ENCODE results near the gene ERO1B.

DNA sequence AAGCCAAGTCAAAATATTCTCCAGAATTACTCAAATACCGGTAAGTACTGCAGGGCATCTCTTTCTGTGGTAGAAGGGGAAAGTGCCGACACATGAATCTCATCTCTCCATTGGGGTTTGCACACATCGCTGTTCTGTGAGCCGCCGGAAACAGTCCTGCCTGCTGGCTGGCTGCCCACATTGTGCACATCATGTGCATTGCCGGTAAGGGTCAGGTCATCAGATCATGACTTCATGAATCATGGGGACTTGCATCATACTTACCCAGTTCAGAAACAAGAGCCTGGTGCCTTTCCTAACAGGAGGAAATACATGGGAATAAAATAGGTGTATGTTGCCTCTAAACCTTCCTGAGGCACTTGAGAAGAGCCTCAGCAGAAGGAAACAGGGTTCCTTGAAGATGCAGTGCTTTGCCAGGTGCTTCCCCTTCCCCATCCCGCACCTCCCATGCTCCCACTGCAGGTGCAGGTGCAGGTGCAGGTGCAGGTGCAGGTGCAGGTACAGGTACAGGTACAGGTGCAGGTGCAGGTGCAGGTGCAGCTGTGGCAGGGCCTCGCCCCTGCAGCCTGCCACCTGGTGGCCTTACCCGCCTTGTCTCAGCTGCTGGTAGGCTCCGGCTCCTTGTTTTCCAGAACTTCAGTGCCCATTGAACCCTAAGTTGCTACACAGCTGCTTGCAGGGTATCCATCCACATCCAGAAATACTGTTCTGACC, 112.9 kb downstream of the ERO1B start:
- TF ChIP-seq, protein P1, sequence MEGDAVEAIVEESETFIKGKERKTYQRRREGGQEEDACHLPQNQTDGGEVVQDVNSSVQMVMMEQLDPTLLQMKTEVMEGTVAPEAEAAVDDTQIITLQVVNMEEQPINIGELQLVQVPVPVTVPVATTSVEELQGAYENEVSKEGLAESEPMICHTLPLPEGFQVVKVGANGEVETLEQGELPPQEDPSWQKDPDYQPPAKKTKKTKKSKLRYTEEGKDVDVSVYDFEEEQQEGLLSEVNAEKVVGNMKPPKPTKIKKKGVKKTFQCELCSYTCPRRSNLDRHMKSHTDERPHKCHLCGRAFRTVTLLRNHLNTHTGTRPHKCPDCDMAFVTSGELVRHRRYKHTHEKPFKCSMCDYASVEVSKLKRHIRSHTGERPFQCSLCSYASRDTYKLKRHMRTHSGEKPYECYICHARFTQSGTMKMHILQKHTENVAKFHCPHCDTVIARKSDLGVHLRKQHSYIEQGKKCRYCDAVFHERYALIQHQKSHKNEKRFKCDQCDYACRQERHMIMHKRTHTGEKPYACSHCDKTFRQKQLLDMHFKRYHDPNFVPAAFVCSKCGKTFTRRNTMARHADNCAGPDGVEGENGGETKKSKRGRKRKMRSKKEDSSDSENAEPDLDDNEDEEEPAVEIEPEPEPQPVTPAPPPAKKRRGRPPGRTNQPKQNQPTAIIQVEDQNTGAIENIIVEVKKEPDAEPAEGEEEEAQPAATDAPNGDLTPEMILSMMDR (IDR thresholded peaks at IDR 0.05; ENCODE audit: poor library complexity, severe bottlenecking), result no peak
- TF ChIP-seq MXI1 (conservative IDR thresholded peaks at IDR 0.05; ENCODE audit: poor library complexity, severe bottlenecking) (no peak), POLR2AphosphoS5 (IDR thresholded peaks at IDR 0.05) (no peak)

Data from neural cell (in vitro differentiated cells).